ENCODE data around the gene PASK.
"Not testable (repeated sequence)": the region's sequence is repeated elsewhere in the genome, so short reads cannot be mapped to it uniquely, and the experiment has no call there.

The PASK gene

GRCh38 chr2:241109210-241110088, 39.8 kb downstream of the PASK start:
- no peak overlapping the region for H3K27ac ChIP-seq (ENCODE audit: poor library complexity, severe bottlenecking)
- peaks cover 7% of the 10 kb centered on the region; the same call in 1 of the 2 replicates for H3K36me3 ChIP-seq (ENCODE audit: low read depth)
- ATAC-seq (ENCODE audit: low read depth), result no peak
- no peaks in the 10 kb centered on the region for H3K4me1 ChIP-seq (ENCODE audit: insufficient read depth, poor library complexity, severe bottlenecking)
- no peak for DNase-seq (ENCODE audit: low spot score)
- TF ChIP-seq, protein P1, sequence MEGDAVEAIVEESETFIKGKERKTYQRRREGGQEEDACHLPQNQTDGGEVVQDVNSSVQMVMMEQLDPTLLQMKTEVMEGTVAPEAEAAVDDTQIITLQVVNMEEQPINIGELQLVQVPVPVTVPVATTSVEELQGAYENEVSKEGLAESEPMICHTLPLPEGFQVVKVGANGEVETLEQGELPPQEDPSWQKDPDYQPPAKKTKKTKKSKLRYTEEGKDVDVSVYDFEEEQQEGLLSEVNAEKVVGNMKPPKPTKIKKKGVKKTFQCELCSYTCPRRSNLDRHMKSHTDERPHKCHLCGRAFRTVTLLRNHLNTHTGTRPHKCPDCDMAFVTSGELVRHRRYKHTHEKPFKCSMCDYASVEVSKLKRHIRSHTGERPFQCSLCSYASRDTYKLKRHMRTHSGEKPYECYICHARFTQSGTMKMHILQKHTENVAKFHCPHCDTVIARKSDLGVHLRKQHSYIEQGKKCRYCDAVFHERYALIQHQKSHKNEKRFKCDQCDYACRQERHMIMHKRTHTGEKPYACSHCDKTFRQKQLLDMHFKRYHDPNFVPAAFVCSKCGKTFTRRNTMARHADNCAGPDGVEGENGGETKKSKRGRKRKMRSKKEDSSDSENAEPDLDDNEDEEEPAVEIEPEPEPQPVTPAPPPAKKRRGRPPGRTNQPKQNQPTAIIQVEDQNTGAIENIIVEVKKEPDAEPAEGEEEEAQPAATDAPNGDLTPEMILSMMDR (IDR thresholded peaks at IDR 0.05; ENCODE audit: poor library complexity, severe bottlenecking), result no peak
- H3K27me3 ChIP-seq (ENCODE audit: insufficient read depth, poor library complexity, severe bottlenecking), result no peaks in the 10 kb centered on the region
- no peaks in the 10 kb centered on the region for H3K9me3 ChIP-seq (ENCODE audit: severe bottlenecking)
- H3K4me3 ChIP-seq (ENCODE audit: severe bottlenecking), result no peak overlapping the region

GRCh38 chr2:241108271-241109209, 40.7 kb downstream of the PASK start:
- DNase-seq (ENCODE audit: low spot score) (no peak), ATAC-seq (ENCODE audit: low read depth) (no peak)
- Histone ChIP-seq H3K36me3 (ENCODE audit: low read depth) (peaks cover 5% of the 10 kb centered on the region; the same call in 1 of the 2 replicates), H3K27ac (ENCODE audit: poor library complexity, severe bottlenecking) (no peak overlapping the region), H3K9me3 (ENCODE audit: severe bottlenecking) (no peaks in the 10 kb centered on the region), H3K27me3 (ENCODE audit: insufficient read depth, poor library complexity, severe bottlenecking) (no peaks in the 10 kb centered on the region), H3K4me1 (ENCODE audit: insufficient read depth, poor library complexity, severe bottlenecking) (no peaks in the 10 kb centered on the region), H3K4me3 (ENCODE audit: severe bottlenecking) (no peak overlapping the region)
- TF ChIP-seq, protein P1 (IDR thresholded peaks at IDR 0.05; ENCODE audit: poor library complexity, severe bottlenecking), result no peak

DNA sequence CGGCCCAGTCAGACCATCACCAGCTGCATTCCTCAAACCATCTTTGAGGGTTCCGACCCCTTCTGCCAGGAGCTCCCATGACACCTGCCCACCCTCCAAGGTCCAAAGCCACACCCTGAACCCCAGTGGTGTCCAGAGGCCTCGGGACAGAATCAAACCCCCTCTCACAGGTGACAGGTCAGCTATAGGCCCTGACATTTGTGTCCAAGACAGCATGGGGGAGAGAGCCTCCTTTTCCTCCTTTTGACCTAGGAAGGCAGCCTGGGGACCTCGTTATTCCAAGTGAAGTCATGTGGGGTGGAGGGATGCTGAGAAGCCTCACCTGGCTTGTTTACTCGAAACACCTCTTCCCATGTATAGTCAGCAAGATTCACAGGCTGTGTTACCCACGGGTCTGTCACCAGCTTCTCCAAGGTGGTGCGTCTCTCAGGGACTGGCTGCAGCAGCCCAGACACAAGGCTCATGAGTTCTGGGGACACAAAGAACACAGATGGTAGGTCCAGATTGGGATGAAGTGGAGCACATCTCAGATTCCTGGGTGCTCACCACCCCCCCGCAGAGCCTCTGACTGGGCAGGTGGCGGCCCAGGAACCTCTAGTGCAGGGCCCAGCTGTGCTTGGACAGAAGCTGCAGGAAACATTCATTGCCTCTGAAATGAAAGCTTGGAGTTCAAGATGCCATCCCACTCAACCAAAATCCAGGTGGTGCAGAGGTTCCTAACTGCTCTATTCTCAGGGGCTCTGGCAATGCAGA, 42.1 kb downstream of the PASK start:
- TF ChIP-seq, protein P1 (IDR thresholded peaks at IDR 0.05; ENCODE audit: poor library complexity, severe bottlenecking), result no peak
- Histone ChIP-seq H3K9me3 (ENCODE audit: severe bottlenecking) (no peaks in the 10 kb centered on the region), H3K27me3 (ENCODE audit: insufficient read depth, poor library complexity, severe bottlenecking) (no peaks in the 10 kb centered on the region), H3K4me3 (ENCODE audit: severe bottlenecking) (no peak overlapping the region), H3K4me1 (ENCODE audit: insufficient read depth, poor library complexity, severe bottlenecking) (peaks cover 4% of the 10 kb centered on the region), H3K36me3 (ENCODE audit: low read depth) (no peaks in the 10 kb centered on the region), H3K27ac (ENCODE audit: poor library complexity, severe bottlenecking) (no peak overlapping the region)
- ATAC-seq (ENCODE audit: low read depth) (no peak), DNase-seq (ENCODE audit: low spot score) (no peak)

GRCh38 chr2:241105641-241106040, 43.6 kb downstream of the PASK start:
- no peak overlapping the region for H3K4me3 ChIP-seq (ENCODE audit: severe bottlenecking)
- no peak overlapping the region for H3K27ac ChIP-seq (ENCODE audit: poor library complexity, severe bottlenecking)
- H3K27me3 ChIP-seq (ENCODE audit: insufficient read depth, poor library complexity, severe bottlenecking), result no peaks in the 10 kb centered on the region
- peaks cover 4% of the 10 kb centered on the region for H3K36me3 ChIP-seq (ENCODE audit: low read depth)
- DNase-seq (ENCODE audit: low spot score) (no peak), ATAC-seq (ENCODE audit: low read depth) (no peak)
- no peaks in the 10 kb centered on the region for H3K9me3 ChIP-seq (ENCODE audit: severe bottlenecking)
- peaks cover 4% of the 10 kb centered on the region for H3K4me1 ChIP-seq (ENCODE audit: insufficient read depth, poor library complexity, severe bottlenecking)
- TF ChIP-seq, protein P1 (IDR thresholded peaks at IDR 0.05; ENCODE audit: poor library complexity, severe bottlenecking), result no peak

DNA sequence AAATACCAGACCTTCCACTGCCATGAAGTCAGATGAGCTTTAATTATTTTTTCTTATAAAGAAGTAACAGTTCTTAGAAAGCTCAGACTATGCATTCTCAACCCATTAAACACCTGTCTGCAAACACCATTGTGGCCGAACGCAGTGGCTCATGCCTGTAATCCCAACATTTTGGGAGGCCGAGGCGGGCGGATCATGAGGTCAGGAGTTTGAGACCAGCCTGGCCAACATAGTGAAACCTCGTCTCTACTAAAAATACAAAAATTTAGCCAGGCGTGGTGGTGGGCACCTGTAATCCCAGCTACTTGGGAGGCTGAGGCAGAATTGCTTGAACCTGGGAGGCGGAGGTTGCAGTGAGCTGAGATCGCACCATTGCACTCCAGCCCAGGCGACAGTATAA, 44.7 kb downstream of the PASK start:
- H3K36me3 ChIP-seq (ENCODE audit: low read depth), result peaks cover 14% of the 10 kb centered on the region
- H3K4me1 ChIP-seq (ENCODE audit: insufficient read depth, poor library complexity, severe bottlenecking); H3K27me3 ChIP-seq (ENCODE audit: insufficient read depth, poor library complexity, severe bottlenecking); H3K4me3 ChIP-seq (ENCODE audit: severe bottlenecking); ATAC-seq (ENCODE audit: low read depth); H3K9me3 ChIP-seq (ENCODE audit: severe bottlenecking); DNase-seq (ENCODE audit: low spot score); H3K27ac ChIP-seq (ENCODE audit: poor library complexity, severe bottlenecking): not testable (repeated sequence)
